BLaER1 (cell line): ENCODE results near the gene ZFYVE19.
"Not testable (repeated sequence)": the region's sequence is repeated elsewhere in the genome, so short reads cannot be mapped to it uniquely, and the experiment has no call there.

Source experiments
- H3K27ac ChIP-seq: shearing (Covaris generic); formaldehyde crosslinking; 2 replicates; pipeline ENCODE4 v1.8.1; 2022
- H3K27me3 ChIP-seq: shearing (Covaris generic); formaldehyde crosslinking; 2 replicates; pipeline ENCODE4 v1.8.1; 2022
- H3K36me3 ChIP-seq: shearing (Covaris generic); formaldehyde crosslinking; 2 replicates; pipeline ENCODE4 v1.8.1; 2022
- H3K4me1 ChIP-seq: shearing (Covaris generic); formaldehyde crosslinking; 2 replicates; pipeline ENCODE4 v1.8.1; 2022
- H3K4me2 ChIP-seq: shearing (Covaris generic); formaldehyde crosslinking; 2 replicates; pipeline ENCODE4 v1.8.1; 2022
- H3K4me3 ChIP-seq: shearing (Covaris generic); formaldehyde crosslinking; 2 replicates; pipeline ENCODE4 v1.8.1; 2022
- H3K9ac ChIP-seq: shearing (Covaris generic); formaldehyde crosslinking; 2 replicates; pipeline ENCODE4 v1.8.1; 2022
- H3K9me3 ChIP-seq: shearing (Covaris generic); formaldehyde crosslinking; 2 replicates; pipeline ENCODE4 v1.8.1; 2022
- H4K20me1 ChIP-seq: shearing (Covaris generic); formaldehyde crosslinking; 2 replicates; pipeline ENCODE4 v1.8.1; 2022
- Cebpa-rat ChIP-seq: shearing (Covaris generic); IDR thresholded peaks from 2 replicates; pipeline ENCODE4 v1.8.1; 2022

ZFYVE19 gene

DNA sequence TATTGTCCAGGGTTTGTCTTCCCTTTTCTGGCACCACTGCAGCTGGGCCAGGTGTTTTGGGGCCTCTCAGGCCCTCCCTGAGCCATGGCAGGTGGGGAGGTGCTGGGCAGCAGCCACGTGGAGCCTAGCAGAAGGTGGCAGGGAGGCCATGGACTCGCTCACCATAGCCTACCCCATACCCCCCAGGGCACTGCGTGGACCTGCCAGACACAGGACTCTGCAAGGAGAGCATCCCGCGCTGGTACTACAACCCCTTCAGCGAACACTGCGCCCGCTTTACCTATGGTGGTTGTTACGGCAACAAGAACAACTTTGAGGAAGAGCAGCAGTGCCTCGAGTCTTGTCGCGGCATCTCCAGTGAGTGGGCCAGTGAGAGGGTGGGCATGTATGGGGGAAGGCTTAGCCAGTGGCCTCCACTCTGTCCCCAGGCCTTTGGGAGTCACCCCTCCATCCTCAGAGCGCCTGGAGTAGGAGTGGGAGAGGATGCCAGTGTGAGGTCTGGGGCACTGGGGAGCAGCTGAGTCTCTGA, 48.9 kb downstream of the ZFYVE19 start:
- no peaks in the 10 kb centered on the region for H3K27me3 ChIP-seq
- H3K9me3 ChIP-seq, result no peaks in the 10 kb centered on the region
- peaks cover 24% of the 10 kb centered on the region; the same call in 1 of the 2 replicates for H4K20me1 ChIP-seq
- TF ChIP-seq Cebpa-rat, result no peak
- no peak overlapping the region for H3K4me2 ChIP-seq
- H3K4me3 ChIP-seq, result no peak overlapping the region
- H3K4me1 ChIP-seq, result no peaks in the 10 kb centered on the region
- no peak overlapping the region for H3K9ac ChIP-seq
- peaks cover 77% of the 10 kb centered on the region for H3K36me3 ChIP-seq
- H3K27ac ChIP-seq, result no peak overlapping the region

DNA sequence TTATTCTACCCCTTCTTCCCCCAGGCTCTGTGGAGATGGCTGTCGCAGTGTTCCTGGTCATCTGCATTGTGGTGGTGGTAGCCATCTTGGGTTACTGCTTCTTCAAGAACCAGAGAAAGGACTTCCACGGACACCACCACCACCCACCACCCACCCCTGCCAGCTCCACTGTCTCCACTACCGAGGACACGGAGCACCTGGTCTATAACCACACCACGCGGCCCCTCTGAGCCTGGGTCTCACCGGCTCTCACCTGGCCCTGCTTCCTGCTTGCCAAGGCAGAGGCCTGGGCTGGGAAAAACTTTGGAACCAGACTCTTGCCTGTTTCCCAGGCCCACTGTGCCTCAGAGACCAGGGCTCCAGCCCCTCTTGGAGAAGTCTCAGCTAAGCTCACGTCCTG, 49.9 kb downstream of the ZFYVE19 start:
- no peak for TF ChIP-seq Cebpa-rat
- no peaks in the 10 kb centered on the region for H3K27me3 ChIP-seq
- H3K4me1 ChIP-seq, result no peaks in the 10 kb centered on the region
- H3K9ac ChIP-seq, result no peak overlapping the region
- no peak overlapping the region for H3K27ac ChIP-seq
- no peak overlapping the region for H3K4me3 ChIP-seq
- peaks cover 67% of the 10 kb centered on the region for H3K36me3 ChIP-seq
- peaks cover 18% of the 10 kb centered on the region; the same call in 1 of the 2 replicates for H4K20me1 ChIP-seq
- no peak overlapping the region for H3K4me2 ChIP-seq
- no peaks in the 10 kb centered on the region for H3K9me3 ChIP-seq

DNA sequence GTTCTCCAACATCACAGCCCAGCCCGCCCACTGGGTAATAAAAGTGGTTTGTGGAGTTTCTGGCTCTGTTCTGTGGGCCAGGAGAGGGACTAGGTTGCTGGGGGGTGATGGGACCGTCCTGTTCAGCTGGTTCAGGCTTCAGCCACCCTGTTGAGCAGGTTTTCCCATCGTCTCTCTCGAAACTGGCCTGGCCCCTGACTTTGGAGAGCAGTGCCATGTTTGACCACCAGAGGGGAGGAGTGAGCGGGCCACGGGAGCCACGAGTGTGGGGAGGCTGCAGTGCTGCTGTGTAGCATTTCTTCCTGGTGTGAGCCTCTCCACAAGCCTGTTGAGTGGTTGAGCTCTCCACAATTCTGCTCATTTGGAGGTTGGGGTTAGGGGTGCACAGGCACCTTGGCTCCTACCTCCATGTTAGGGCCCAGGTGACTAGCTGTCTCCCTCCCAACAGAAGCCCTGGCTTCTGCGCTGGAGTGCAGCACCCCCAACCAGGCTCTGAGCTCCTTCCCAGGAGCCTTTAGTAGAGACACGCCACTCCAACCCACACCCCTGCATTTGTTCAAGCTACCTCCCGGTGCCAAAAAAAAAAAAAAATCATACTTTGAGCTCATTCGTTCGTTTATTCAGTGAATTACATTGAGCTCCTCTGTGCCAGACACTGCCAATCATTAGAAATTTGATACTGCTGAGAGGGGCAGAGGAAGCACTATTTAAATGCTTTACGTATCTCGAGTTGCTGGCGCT, 50.9 kb downstream of the ZFYVE19 start:
- Histone ChIP-seq H3K4me3 (no peak overlapping the region), H3K4me1 (no peaks in the 10 kb centered on the region), H4K20me1 (peaks cover 9% of the 10 kb centered on the region; the same call in 1 of the 2 replicates), H3K9me3 (no peaks in the 10 kb centered on the region), H3K27ac (no peak overlapping the region), H3K27me3 (no peaks in the 10 kb centered on the region), H3K36me3 (peaks cover 57% of the 10 kb centered on the region), H3K9ac (no peak overlapping the region), H3K4me2 (no peak overlapping the region)
- no peak for TF ChIP-seq Cebpa-rat

DNA sequence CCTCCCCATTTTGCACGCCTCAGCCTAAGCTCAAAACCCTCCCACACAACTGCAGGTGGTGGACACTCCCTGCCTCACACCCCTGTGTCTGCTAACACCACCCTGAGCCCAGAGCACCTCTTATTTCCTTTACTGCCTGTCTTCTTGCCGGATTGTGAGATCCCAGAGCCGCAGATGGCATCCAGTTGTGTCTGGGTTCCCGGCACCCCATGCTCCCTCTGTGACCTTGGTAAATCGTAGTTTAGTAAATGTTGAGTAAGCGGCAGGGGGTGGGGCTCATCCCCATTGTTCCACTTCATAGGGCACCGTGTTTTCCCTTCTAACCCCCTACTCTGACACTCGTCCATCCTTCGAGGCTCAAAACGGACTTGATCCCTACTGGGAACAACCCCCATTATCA, 51.8 kb downstream of the ZFYVE19 start:
- no peaks in the 10 kb centered on the region for H3K4me1 ChIP-seq
- H3K4me3 ChIP-seq, result no peak overlapping the region
- no peaks in the 10 kb centered on the region for H3K9me3 ChIP-seq
- no peak overlapping the region for H3K27ac ChIP-seq
- no peak overlapping the region for H3K9ac ChIP-seq
- no peak overlapping the region for H3K4me2 ChIP-seq
- TF ChIP-seq Cebpa-rat, result no peak
- H4K20me1 ChIP-seq, result no peaks in the 10 kb centered on the region
- peaks cover 47% of the 10 kb centered on the region for H3K36me3 ChIP-seq
- no peaks in the 10 kb centered on the region for H3K27me3 ChIP-seq

DNA sequence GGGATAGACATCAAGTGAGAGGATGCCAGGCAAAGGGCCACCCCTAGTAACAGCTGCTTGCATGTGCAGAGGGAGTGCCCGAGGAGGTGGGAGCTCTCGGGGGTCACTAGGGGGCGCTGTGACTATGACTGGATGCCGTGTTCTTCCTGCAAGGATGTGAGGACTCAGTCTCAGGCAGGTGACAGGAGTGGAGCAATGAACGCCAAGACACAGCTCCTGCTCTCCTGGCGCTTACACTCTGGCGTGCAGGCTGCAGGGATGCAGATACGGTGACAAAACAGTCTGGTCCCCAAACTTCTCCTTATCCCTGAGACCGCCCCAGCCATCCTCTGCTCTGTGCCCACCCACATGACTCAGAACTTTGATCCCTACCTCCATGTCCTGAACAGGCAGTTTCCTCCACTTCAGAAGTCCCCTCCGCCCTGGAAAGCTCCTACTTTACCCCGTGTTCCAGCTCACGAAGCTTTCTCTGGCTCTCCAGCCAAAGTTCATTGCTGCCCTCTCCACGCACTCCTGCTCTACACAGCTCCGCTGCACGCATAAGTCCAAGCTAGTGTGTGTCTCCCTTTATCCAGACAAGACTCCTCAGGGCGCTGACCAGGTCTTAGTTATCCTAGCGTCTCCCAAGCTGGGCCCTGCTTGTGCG, 52.4 kb downstream of the ZFYVE19 start:
- H3K4me2 ChIP-seq, result no peak overlapping the region
- TF ChIP-seq Cebpa-rat, result no peak
- H3K27ac ChIP-seq, result no peak overlapping the region
- H3K4me3 ChIP-seq, result no peak overlapping the region
- no peaks in the 10 kb centered on the region for H3K4me1 ChIP-seq
- H3K9me3 ChIP-seq, result no peaks in the 10 kb centered on the region
- H4K20me1 ChIP-seq, result no peaks in the 10 kb centered on the region
- peaks cover 41% of the 10 kb centered on the region for H3K36me3 ChIP-seq
- no peaks in the 10 kb centered on the region for H3K27me3 ChIP-seq
- no peak overlapping the region for H3K9ac ChIP-seq

DNA sequence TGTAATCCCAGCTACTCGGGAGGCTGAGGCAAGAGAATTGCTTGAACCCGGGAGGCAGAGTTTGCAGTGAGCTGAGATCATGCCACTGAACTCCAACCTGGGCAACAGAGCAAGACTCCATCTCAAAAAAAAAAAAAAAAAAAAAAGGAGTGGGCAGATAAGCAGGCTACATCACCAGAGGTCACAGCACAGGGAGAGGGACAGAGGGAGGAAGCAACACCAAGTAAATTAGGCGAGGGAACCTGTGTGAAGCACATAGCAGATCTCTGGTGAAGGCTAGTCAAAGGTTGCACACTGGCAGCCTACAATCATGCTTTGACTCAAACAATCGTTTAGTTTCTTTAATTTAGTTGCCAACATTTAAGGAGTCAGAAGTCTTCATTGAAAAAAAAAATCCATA, 54.3 kb downstream of the ZFYVE19 start:
- not testable (repeated sequence) for H4K20me1 ChIP-seq, H3K9me3 ChIP-seq, H3K9ac ChIP-seq, H3K4me2 ChIP-seq, H3K4me3 ChIP-seq, H3K4me1 ChIP-seq, H3K27me3 ChIP-seq, H3K27ac ChIP-seq
- H3K36me3 ChIP-seq, result peaks cover 23% of the 10 kb centered on the region

DNA sequence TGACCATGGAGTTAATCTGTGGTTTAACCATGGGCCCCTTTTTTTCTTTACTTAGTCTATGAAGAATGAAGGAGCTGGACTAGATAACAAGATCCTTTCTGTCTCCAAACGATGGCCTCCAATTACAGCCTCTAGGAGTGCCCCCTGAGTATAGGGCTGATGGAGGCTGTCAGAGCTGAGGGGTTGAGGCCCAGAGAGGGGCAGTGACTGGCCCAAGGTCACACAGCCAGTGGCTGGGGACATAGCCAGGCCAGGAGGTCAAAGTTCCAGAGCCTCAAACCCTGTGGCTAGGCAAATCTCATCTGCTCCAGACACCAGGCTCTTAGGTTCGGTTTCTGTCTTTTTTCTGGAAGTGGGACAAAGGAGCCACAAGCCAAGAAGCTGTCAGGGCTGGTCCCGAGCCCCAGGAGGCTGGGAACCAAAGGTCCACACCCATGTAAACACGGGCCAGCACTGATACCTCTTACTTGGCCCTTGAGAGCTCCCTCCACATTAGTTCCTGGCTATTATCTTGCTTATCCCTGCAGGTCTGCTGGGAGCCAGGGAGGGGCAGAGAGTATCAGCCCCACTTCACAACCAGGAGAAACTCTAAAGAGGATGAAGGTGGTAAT, 56.9 kb downstream of the ZFYVE19 start:
- Histone ChIP-seq H3K4me2 (no peak overlapping the region), H4K20me1 (no peaks in the 10 kb centered on the region), H3K4me1 (peaks cover 9% of the 10 kb centered on the region), H3K27me3 (no peaks in the 10 kb centered on the region), H3K9me3 (no peaks in the 10 kb centered on the region), H3K27ac (no peak overlapping the region), H3K9ac (no peak overlapping the region), H3K36me3 (peaks cover 1% of the 10 kb centered on the region), H3K4me3 (no peak overlapping the region)
- TF ChIP-seq Cebpa-rat, result no peak
